Transverse colon (tissue), 4 donors: ENCODE measurements around the gene TMEM220.

ENCODE experiments used
- CTCF ChIP-seq, 5 experiments: fragments of 200-600 bp in 3 of 5; fragments of 450-650 bp in 2 of 5; sonication (generic) in 3 of 5; IDR thresholded peaks; 1 replicate in 2 of 5; 2 replicates in 3 of 5; pipeline ENCODE4 v1.5.1; 2016 to 2017; ENCODE audit warnings: antibody characterized with exemption in 5 of 5, inconsistent platforms in 3 of 5, mild to moderate bottlenecking in 2 of 5, moderate library complexity in 1 of 5
- EP300 ChIP-seq: sonication (generic); formaldehyde crosslinking; IDR thresholded peaks from one replicate; pipeline ENCODE4 v1.6.1; 2017; ENCODE audit warnings: antibody characterized with exemption, low read depth
- POLR2A ChIP-seq: fragments of 450-650 bp; IDR thresholded peaks from one replicate; pipeline ENCODE4 v1.6.1; 2016; ENCODE audit warnings: antibody characterized with exemption, mild to moderate bottlenecking, moderate library complexity
- POLR2AphosphoS5 ChIP-seq, 3 donors: sonication (generic); formaldehyde crosslinking; IDR thresholded peaks; one replicate each; pipeline ENCODE4 v1.6.1; 2016; ENCODE audit warnings: antibody characterized with exemption in 3 of 3

DNA sequence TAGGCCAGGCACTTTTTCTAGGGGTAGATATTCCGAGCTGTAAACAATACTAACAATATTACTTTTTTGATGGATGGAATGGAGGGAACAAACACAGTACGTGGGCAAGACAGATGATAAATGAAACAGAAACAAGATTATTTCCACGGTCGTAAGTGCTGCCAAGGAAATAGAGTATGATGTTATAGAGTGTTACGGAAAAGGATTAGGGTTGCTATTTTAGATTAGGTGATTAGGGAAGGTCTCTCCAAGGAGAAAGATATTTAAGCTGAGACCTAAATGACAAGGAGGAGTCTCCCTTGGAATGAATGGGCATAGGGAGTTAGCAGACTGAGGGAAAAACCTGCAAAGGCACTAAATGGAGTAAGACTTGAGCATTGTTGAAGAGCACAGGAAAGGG is 24.1 kb downstream of the TMEM220 start:
- TF ChIP-seq CTCF (IDR thresholded peaks at IDR 0.05): no peak
- TF ChIP-seq POLR2A: no peak
- TF ChIP-seq POLR2AphosphoS5 (IDR thresholded peaks at IDR 0.05): no peak
- TF ChIP-seq EP300: no peak
